ENCODE data around the gene HADHB.
A peak's percentile ranks its signal among the peaks of the same experiment; 100 is the strongest.

HADHB gene

DNA sequence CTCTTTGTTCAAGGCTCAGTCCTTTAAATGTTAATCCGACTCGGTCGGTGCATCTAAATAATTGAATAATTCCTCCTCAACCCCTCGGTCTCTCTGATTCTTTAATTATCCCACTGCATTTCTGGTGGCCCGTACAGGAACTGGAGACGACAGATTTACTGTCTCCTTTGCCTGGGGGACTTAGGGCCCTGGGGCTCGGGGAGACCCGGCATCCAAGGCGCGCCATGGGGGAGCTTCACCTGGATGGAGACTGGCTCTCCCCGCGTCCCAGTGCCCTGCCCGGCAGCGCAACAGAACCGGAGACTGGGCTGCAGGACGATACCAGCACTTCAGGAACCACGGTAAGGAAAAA, 53.5 kb downstream of the HADHB start:
- H3K9ac ChIP-seq, result no peak overlapping the region
- H3K4me3 ChIP-seq (ENCODE audit: low read depth, low read length), result no peak overlapping the region
- H3K9me3 ChIP-seq (ENCODE audit: control insufficient read depth, low read length), result no peaks in the 10 kb centered on the region
- H2AFZ ChIP-seq, result peak overlapping the region; percentile 89
- TF ChIP-seq, protein P1, sequence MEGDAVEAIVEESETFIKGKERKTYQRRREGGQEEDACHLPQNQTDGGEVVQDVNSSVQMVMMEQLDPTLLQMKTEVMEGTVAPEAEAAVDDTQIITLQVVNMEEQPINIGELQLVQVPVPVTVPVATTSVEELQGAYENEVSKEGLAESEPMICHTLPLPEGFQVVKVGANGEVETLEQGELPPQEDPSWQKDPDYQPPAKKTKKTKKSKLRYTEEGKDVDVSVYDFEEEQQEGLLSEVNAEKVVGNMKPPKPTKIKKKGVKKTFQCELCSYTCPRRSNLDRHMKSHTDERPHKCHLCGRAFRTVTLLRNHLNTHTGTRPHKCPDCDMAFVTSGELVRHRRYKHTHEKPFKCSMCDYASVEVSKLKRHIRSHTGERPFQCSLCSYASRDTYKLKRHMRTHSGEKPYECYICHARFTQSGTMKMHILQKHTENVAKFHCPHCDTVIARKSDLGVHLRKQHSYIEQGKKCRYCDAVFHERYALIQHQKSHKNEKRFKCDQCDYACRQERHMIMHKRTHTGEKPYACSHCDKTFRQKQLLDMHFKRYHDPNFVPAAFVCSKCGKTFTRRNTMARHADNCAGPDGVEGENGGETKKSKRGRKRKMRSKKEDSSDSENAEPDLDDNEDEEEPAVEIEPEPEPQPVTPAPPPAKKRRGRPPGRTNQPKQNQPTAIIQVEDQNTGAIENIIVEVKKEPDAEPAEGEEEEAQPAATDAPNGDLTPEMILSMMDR (IDR thresholded peaks at IDR 0.05), result no peak
- no peak overlapping the region for H3K4me2 ChIP-seq (ENCODE audit: low read length)
- no peaks in the 10 kb centered on the region for H3K27me3 ChIP-seq (ENCODE audit: control insufficient read depth, insufficient read depth, low read length)
- no peaks in the 10 kb centered on the region for H3K79me2 ChIP-seq
- peaks cover 6% of the 10 kb centered on the region for H3K4me1 ChIP-seq
- H3K36me3 ChIP-seq (ENCODE audit: control insufficient read depth, insufficient read depth, low read length), result no peaks in the 10 kb centered on the region
- H3K27ac ChIP-seq, result no peak overlapping the region

DNA sequence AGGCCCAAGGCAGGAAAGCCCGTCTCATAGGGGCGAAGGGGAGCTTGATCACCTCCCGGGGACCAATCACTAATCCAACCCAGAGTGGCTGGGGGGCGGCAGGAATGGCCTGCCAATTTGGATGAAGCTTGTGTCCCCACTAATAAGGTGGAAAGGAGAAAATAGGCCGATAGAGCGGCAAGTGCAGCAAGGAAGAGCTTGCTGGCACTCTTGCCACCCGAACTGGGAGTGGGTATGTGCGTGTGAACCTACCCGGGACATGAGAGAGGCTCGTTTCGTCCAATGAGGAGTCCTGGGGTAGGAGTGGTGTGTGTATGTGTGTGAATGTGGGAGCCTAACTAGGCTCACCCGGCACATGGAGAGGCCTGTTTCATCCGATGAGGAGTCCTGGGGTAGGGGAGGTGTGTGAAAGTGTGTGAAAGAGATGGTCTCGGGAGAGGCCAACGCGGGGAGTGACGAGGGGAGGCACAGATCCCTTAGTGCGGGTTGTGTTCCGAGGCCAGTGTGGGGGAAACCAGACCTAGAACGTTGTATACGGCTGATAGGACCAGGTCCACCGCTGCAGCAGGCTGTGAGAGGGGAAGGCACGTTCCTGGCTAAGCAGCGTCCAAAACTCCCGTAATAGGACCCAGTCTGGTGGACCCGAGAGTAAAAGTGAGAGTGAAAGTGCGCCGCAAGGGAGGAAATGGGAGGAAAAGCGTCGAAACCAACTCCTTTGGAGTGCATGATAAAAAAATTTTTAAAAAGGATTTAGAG, 54.1 kb downstream of the HADHB start:
- peak overlapping the region; percentile 89 for H2AFZ ChIP-seq
- TF ChIP-seq, protein P1 (IDR thresholded peaks at IDR 0.05), result no peak
- H3K36me3 ChIP-seq (ENCODE audit: control insufficient read depth, insufficient read depth, low read length), result no peaks in the 10 kb centered on the region
- peak overlapping the region; percentile 80 for H3K4me2 ChIP-seq (ENCODE audit: low read length)
- peak overlapping the region; percentile 63 for H3K27ac ChIP-seq
- no peak overlapping the region for H3K9ac ChIP-seq
- no peaks in the 10 kb centered on the region for H3K79me2 ChIP-seq
- H3K9me3 ChIP-seq (ENCODE audit: control insufficient read depth, low read length), result no peaks in the 10 kb centered on the region
- H3K27me3 ChIP-seq (ENCODE audit: control insufficient read depth, insufficient read depth, low read length), result no peaks in the 10 kb centered on the region
- peak overlapping the region; percentile 63 for H3K4me3 ChIP-seq (ENCODE audit: low read depth, low read length)
- peaks cover 6% of the 10 kb centered on the region for H3K4me1 ChIP-seq

DNA sequence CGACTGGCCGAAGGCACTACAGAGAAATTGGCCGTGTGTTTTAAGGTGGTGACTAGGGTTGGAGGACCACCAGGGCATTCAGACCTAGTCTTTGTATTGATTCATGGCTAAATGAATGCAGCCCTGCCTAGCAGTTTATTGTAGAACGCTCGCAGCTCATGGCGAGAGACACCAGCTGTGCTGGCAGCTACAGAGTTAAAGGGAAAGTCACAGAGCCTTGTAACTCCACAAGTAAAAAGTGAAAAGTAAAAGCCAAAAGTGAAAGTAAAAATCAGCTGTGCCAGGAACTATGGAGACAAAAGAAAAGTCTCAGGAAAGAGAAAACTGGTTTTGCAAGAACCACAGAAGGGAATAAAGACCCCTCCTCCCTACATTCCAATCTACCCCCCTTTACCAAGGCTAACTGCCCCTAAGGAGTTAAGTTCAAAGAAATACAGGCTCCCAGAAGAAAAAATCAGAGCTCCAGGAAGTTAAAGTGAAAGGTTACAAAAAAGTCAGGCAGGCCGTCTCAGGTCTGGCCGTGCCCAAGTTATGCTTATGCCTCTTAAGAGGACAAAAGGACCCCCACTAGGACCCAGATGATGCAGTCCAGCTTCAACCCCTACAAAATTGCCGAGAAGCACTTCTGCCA, 54.8 kb downstream of the HADHB start:
- Histone ChIP-seq H3K4me1 (peaks cover 6% of the 10 kb centered on the region), H3K36me3 (ENCODE audit: control insufficient read depth, insufficient read depth, low read length) (no peaks in the 10 kb centered on the region), H3K4me2 (ENCODE audit: low read length) (peak overlapping the region; percentile 80), H3K9ac (peak overlapping the region; percentile 3), H3K79me2 (no peaks in the 10 kb centered on the region), H3K27me3 (ENCODE audit: control insufficient read depth, insufficient read depth, low read length) (no peaks in the 10 kb centered on the region), H3K9me3 (ENCODE audit: control insufficient read depth, low read length) (no peaks in the 10 kb centered on the region), H3K4me3 (ENCODE audit: low read depth, low read length) (peak overlapping the region; percentile 63), H2AFZ (peak overlapping the region; percentile 89), H3K27ac (peak overlapping the region; percentile 63)
- TF ChIP-seq, protein P1 (IDR thresholded peaks at IDR 0.05), result no peak

DNA sequence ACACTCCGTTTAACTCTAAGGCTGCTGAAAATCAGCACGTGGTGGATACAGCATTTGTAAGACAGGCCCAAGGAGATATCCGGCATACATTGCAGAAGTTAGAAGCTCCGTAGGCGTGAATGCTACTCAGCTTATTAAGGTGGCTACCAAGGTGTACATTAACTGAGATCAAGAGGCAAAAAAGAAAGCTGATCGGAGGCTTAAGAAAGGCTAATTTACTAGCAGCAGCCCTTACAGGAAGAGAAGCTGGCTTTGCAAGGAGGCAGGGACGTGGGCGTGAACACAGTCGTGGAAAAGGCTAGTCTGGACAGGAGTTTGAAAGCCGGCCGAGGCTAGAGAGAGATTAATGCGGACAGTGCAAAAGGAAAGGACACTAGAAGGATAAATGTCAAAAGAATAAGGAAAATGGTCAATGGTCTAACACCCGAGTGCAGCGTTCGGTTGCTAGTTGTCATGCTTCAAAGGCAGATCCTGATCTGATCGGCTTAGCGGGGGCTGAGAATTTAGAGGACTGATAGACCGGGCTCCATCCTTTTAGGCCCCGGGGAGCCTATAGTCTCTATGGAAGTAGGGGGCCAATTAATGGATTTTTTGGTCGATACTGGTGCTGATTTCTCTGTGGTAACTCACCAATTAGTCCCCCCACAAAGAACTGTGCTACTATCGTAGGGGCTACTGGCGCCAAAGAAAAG, 55.6 kb downstream of the HADHB start:
- peak overlapping the region; percentile 63 for H3K4me2 ChIP-seq (ENCODE audit: low read length)
- H2AFZ ChIP-seq, result peak overlapping the region; percentile 89
- no peak overlapping the region for H3K9ac ChIP-seq
- no peak overlapping the region for H3K4me3 ChIP-seq (ENCODE audit: low read depth, low read length)
- H3K27me3 ChIP-seq (ENCODE audit: control insufficient read depth, insufficient read depth, low read length), result no peaks in the 10 kb centered on the region
- no peaks in the 10 kb centered on the region for H3K9me3 ChIP-seq (ENCODE audit: control insufficient read depth, low read length)
- H3K79me2 ChIP-seq, result no peaks in the 10 kb centered on the region
- H3K27ac ChIP-seq, result peak overlapping the region; percentile 45
- TF ChIP-seq, protein P1 (IDR thresholded peaks at IDR 0.05), result no peak
- no peaks in the 10 kb centered on the region for H3K36me3 ChIP-seq (ENCODE audit: control insufficient read depth, insufficient read depth, low read length)
- H3K4me1 ChIP-seq, result peaks cover 6% of the 10 kb centered on the region
